GM12878 (cell line): ENCODE measurements around the gene EVC. TPM values are rescaled to one million over a fixed set of nuclear protein-coding genes. Genes with fewer than 3 reads are reported as not detected.

Source experiments
- ATAC-seq: fragments of 200-7000 bp; cut with Tn5 transposase; 3 replicates; pipeline ENCODE4 v1.9.1; 2020; ENCODE audit warnings: mild to moderate bottlenecking, moderate library complexity
- BruUV-seq: library from RNA; stranded (reverse); fragments of 400-500 nt; replicated peaks from 2 replicates; lab custom pipeline; 2021; lab: Mats Ljungman, UMichigan
- CTCF ChIA-PET: fragments of 300-600 bp; sonication (Branson Sonifier 250); formaldehyde crosslinking; extraction: SDS; loops from one replicate; lab custom pipeline; 2021; ENCODE audit warnings: inconsistent platforms; lab: Yijun Ruan, JAX
- POLR2A ChIA-PET: fragments of 350-600 bp; formaldehyde crosslinking; extraction: SDS; loops from one replicate; lab custom pipeline; 2021; ENCODE audit warnings: inconsistent platforms; lab: Charles Lee
- RAD21 ChIA-PET: fragments of 300-600 bp; sonication (Branson Sonifier 250); formaldehyde crosslinking; loops from one replicate; lab custom pipeline; 2023; ENCODE audit warnings: antibody characterized with exemption; ENCODE audit not compliant: unreplicated experiment; lab: Charles Lee
- SMC1A ChIA-PET: fragments of 300-600 bp; sonication (Branson Sonifier 250); formaldehyde crosslinking; loops from one replicate; lab custom pipeline; 2023; ENCODE audit not compliant: unreplicated experiment, uncharacterized antibody; lab: Charles Lee
- DNase-seq: peaks from one replicate; pipeline ENCODE4 v3.0.0-alpha.2; 2011; ENCODE audit warnings: low read depth, low spot score
- FAIRE-seq: peaks from 3 replicates; lab custom pipeline; 2011; peaks lifted over from hg19 to GRCh38; lab: Jason Lieb, UNC
- H2AFZ ChIP-seq: 2 replicates; pipeline ENCODE4 v1.6.0; 2011; ENCODE audit warnings: low read depth, low read length, control low read depth; ENCODE audit not compliant: control insufficient read depth
- H3K27ac ChIP-seq: 2 replicates; pipeline ENCODE4 v1.5.1; 2011; ENCODE audit warnings: control low read depth; ENCODE audit not compliant: control insufficient read depth, insufficient read depth
- H3K27me3 ChIP-seq, 2 experiments: replicated peaks in 1 of 2; 2 replicates each; pipeline versions ENCODE4 v1.6.0 to v1.6.1; 2011; ENCODE audit warnings: low read length in 1 of 2; ENCODE audit not compliant: control insufficient read depth in 2 of 2, insufficient read depth in 2 of 2
- H3K36me3 ChIP-seq, 2 experiments: 2 replicates each; pipeline ENCODE4 v1.5.1; 2011; ENCODE audit warnings: low read length in 1 of 2; ENCODE audit not compliant: control insufficient read depth in 2 of 2, insufficient read depth in 2 of 2
- H3K4me1 ChIP-seq: 2 replicates; pipeline ENCODE4 v1.6.1; 2011; ENCODE audit warnings: mild to moderate bottlenecking, low read length, moderate library complexity, mixed read lengths; ENCODE audit not compliant: control insufficient read depth, insufficient read depth
- H3K4me2 ChIP-seq: 2 replicates; pipeline ENCODE4 v1.6.0; 2011; ENCODE audit warnings: control low read depth; ENCODE audit not compliant: control insufficient read depth, insufficient read depth
- H3K4me3 ChIP-seq: fragments of 200-600 bp; sonication (generic); 2 replicates; pipeline ENCODE4 v1.5.1; 2016
- H3K79me2 ChIP-seq: 2 replicates; pipeline ENCODE4 v1.6.0; 2011; ENCODE audit warnings: low read length; ENCODE audit not compliant: control insufficient read depth, insufficient read depth
- H3K9ac ChIP-seq: 2 replicates; pipeline ENCODE4 v1.8.0; 2011; ENCODE audit warnings: low read length, control low read depth, mixed read lengths; ENCODE audit not compliant: control insufficient read depth, insufficient read depth
- H3K9me3 ChIP-seq: replicated peaks from 3 replicates; pipeline ENCODE4 v1.5.1; 2011; ENCODE audit warnings: mild to moderate bottlenecking, low read length; ENCODE audit not compliant: control insufficient read depth, insufficient read depth
- H4K20me1 ChIP-seq: 2 replicates; pipeline ENCODE4 v1.6.0; 2011; ENCODE audit not compliant: control insufficient read depth, insufficient read depth
- BRCA1 ChIP-seq: IDR thresholded peaks from 2 replicates; pipeline ENCODE4 v1.6.1; 2011; ENCODE audit warnings: low read depth, low read length, improper control_type of control experiment
- WGBS: methylation state at CpG from one replicate; pipeline ENCODE4 v1.1.6; 2016; ENCODE audit warnings: low lambda C conversion rate; ENCODE audit not compliant: insufficient replicate concordance, insufficient coverage; ENCODE audit errors: missing lambda C conversion rate; 5-methylcytosine and 5-hydroxymethylcytosine counted together
- in situ Hi-C: fragments of 300-500 bp; cut with MboI; formaldehyde crosslinking; loops from 9 replicates; pipeline ENCODE4 v1.14.3; 2018; ENCODE audit warnings: mixed read lengths
- intact Hi-C: fragments of 100-400 bp; cut with micrococcal nuclease; formaldehyde crosslinking; loops from one replicate; pipeline ENCODE4 v1.14.2; 2022; ENCODE audit not compliant: unreplicated experiment
- polyA plus RNA-seq, 11 experiments: library from polyadenylated mRNA; depleted of rRNA in 4 of 11; unstranded in 6 of 11; stranded (reverse) in 5 of 11; fragments of >200 nt; fragmentation: Nextera tagmentation in 4 of 11; fragmentation: Illumina TruSeq in 1 of 11; extraction: Ambion mirVana in 4 of 11; extraction: Trizol in 1 of 11; gene quantifications; 1 replicate in 1 of 11; 2 replicates in 10 of 11; pipeline versions ENCODE4 v1.2.1 to v1.2.3, GENCODE V29; 2011 to 2016; ENCODE audit warnings: inconsistent platforms in 2 of 11, missing spikeins in 2 of 11, low read depth in 1 of 11
- total RNA-seq, 4 experiments: library from RNA; depleted of rRNA in 3 of 4; stranded (reverse); fragments of >200 nt in 3 of 4; fragmentation: Illumina TruSeq in 1 of 4; extraction: Trizol in 1 of 4; gene quantifications; 2 replicates each; pipeline versions ENCODE4 v1.2.1 to v1.2.3, GENCODE V29; 2013 to 2021
- TF ChIP-seq, protein P1 (sequence below): fragments of 450-650 bp; IDR thresholded peaks from 2 replicates; pipeline ENCODE4 v1.6.1; 2018; ENCODE audit warnings: mild to moderate bottlenecking, low read depth, moderate library complexity; ENCODE audit not compliant: partially characterized antibody
- TF ChIP-seq, protein P2 (sequence below): fragments of 150-350 bp; IDR thresholded peaks from 2 replicates; pipeline ENCODE4 v1.6.1; 2016; ENCODE audit warnings: low read depth, low read length

Gene EVC
- total and polyA plus RNA-seq, 10 of the 15 experiments (the other 5 are each of a cell fraction or from before 2014, with no cell fraction given): 0.87 to 55.9 (median 15.6) TPM

DNA sequence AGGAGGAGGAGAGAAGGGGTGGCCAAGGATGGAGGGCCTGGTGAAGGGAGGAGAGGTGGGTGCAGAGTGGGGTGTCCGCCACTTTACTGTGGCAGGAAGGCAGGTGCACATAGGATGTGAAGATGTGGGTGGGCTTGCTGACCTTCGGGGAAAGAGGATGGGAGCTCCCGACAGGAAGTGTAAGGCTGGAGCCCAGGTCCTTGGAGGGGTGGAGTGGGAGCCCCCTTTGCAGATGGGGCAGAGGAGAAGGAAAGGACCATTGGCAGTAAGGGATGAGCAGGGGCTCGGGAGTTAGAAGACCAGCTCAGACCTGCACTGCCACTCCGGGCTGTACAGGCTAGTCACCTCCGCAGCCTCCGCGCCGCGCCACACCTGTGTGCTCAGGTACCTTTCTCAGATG lies 89.5 kb downstream of the EVC start (continued):
- TF ChIP-seq, protein P1, sequence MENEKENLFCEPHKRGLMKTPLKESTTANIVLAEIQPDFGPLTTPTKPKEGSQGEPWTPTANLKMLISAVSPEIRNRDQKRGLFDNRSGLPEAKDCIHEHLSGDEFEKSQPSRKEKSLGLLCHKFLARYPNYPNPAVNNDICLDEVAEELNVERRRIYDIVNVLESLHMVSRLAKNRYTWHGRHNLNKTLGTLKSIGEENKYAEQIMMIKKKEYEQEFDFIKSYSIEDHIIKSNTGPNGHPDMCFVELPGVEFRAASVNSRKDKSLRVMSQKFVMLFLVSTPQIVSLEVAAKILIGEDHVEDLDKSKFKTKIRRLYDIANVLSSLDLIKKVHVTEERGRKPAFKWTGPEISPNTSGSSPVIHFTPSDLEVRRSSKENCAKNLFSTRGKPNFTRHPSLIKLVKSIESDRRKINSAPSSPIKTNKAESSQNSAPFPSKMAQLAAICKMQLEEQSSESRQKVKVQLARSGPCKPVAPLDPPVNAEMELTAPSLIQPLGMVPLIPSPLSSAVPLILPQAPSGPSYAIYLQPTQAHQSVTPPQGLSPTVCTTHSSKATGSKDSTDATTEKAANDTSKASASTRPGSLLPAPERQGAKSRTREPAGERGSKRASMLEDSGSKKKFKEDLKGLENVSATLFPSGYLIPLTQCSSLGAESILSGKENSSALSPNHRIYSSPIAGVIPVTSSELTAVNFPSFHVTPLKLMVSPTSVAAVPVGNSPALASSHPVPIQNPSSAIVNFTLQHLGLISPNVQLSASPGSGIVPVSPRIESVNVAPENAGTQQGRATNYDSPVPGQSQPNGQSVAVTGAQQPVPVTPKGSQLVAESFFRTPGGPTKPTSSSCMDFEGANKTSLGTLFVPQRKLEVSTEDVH: no peak

DNA sequence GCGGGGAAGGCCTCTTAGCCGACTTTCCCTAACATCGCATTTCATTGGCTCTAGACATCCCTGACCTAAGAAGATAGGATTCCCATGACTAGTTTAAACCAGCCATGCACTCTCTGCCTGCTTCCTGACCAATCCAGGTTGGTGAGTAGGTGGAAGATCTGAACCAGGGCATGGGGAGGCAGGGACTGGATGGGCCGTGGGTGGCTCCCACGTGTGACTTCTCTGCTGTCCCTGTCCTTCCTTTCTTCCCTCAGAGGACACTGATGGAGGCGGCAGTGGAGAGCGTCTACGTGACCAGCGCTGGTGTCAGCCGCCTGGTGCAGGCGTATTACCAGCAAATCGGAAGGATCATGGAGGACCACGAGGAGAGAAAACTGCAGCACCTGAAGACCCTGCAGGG lies 90.7 kb downstream of the EVC start:
- Histone ChIP-seq H3K4me2 (no peak overlapping the region), H3K4me1 (no peaks in the 10 kb centered on the region), H3K4me3 (no peak overlapping the region), H3K9ac (no peak overlapping the region), H3K27me3 (no peaks in the 10 kb centered on the region), H3K79me2 (no peaks in the 10 kb centered on the region), H2AFZ (no peak overlapping the region), H3K9me3 (no peaks in the 10 kb centered on the region), H3K27ac (no peak overlapping the region), H4K20me1 (no peaks in the 10 kb centered on the region), H3K36me3 (peaks cover 0 to 2% of the 10 kb centered on the region in 2 experiments; a peak in 3 of 4 replicates)
- POLR2A ChIA-PET: no interaction called here
- FAIRE-seq: no peak
- in situ Hi-C loops: no loop called here
- WGBS: 46% methylated on average over 10 of the region's 13 CpGs
- SMC1A ChIA-PET: no interaction called here
- no TSS peak for BruUV-seq
- DNase-seq: no peak
- TF ChIP-seq BRCA1: no peak
- TF ChIP-seq, protein P2, sequence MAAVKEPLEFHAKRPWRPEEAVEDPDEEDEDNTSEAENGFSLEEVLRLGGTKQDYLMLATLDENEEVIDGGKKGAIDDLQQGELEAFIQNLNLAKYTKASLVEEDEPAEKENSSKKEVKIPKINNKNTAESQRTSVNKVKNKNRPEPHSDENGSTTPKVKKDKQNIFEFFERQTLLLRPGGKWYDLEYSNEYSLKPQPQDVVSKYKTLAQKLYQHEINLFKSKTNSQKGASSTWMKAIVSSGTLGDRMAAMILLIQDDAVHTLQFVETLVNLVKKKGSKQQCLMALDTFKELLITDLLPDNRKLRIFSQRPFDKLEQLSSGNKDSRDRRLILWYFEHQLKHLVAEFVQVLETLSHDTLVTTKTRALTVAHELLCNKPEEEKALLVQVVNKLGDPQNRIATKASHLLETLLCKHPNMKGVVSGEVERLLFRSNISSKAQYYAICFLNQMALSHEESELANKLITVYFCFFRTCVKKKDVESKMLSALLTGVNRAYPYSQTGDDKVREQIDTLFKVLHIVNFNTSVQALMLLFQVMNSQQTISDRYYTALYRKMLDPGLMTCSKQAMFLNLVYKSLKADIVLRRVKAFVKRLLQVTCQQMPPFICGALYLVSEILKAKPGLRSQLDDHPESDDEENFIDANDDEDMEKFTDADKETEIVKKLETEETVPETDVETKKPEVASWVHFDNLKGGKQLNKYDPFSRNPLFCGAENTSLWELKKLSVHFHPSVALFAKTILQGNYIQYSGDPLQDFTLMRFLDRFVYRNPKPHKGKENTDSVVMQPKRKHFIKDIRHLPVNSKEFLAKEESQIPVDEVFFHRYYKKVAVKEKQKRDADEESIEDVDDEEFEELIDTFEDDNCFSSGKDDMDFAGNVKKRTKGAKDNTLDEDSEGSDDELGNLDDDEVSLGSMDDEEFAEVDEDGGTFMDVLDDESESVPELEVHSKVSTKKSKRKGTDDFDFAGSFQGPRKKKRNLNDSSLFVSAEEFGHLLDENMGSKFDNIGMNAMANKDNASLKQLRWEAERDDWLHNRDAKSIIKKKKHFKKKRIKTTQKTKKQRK: no peak
- no peak for ATAC-seq
- CTCF ChIA-PET: no interaction called here
- intact Hi-C loops: no loop called here
- RAD21 ChIA-PET: no interaction called here
